Activated effector memory CD4-positive, alpha-beta T cell treated with Interleukin-2 at 50 U/mL for 16 hours (primary cell): ENCODE data around the gene ETF1.
"Not testable (repeated sequence)": the region's sequence is repeated elsewhere in the genome, so short reads cannot be mapped to it uniquely, and the experiment has no call there.

ENCODE experiments used
- DNase-seq: peaks from one replicate; pipeline ENCODE4 v3.0.0-alpha.2; 2020

The ETF1 gene

DNA sequence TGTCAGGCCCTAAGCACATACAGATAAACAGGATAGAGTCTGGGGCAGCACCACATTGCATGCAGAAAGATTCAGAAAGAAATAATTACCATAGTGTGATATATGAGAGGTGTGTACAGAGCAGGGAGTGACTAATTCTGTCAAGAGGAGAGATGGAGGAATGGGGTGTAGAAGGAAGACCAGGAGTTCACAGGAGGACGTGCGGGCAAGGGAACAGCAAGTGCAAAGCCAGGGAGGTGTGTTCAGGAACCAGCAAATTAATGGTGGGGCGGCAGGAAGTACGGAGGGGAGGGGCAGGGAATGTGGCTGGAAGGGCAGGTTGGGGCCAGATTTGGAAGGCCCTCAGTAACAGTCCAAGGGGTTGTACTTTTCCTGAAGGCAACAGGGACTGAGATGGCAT lies 60.4 kb downstream of the ETF1 start:
- DNase-seq, result no peak

DNA sequence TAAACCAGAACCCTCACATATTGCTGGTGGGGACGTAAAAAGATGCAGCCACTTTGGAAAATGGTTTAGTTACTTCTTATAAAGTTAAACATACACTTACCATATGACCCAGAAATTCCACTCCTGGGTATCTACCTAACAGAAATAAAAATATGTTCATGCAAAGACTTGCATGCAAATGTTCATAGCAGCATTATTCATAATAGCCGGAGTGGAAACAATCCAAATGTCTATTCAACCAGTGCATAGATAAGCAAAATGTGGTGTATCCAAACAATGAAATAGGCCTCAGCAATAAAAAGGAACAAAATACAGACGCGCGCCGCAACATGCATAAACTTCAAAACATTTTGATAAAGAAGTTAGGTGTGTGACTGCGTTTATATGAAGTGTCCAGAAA lies 66.1 kb downstream of the ETF1 start:
- DNase-seq, result no peak

- DNase-seq, result not testable (repeated sequence)
Observed at GRCh38 chr5:138473151-138473550, 69.9 kb downstream of the ETF1 start.

DNA sequence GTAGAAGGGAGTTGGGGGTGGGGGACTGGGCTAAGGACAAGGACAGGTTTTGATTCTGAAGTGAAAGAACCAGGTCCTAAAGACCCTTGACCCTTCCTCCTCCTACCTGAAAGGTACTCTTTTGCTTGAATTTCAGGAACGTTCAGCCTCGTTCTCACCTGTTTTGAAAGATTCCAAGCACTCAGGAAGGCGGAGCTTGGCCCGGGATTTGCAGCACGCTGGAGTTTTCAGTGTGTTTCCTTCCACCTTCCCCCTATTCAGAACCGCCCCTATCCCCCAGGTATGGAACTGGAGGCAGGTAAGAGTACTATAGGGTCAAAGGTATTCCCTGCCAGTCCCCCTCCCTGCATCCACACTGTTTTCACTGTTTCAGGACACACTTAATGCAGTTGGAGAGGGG lies 70.7 kb downstream of the ETF1 start:
- DNase-seq, result no peak

GRCh38 chr5:138471052-138471361 lies 72.0 kb downstream of the ETF1 start:
- DNase-seq, result no peak

- no peak for DNase-seq
Observed at GRCh38 chr5:138470322-138471051, 72.5 kb downstream of the ETF1 start.

- no peak for DNase-seq
Observed at GRCh38 chr5:138469540-138470321, 73.3 kb downstream of the ETF1 start.

GRCh38 chr5:138468966-138469539 lies 74.0 kb downstream of the ETF1 start:
- DNase-seq, result no peak

- DNase-seq, result no peak
Observed at GRCh38 chr5:138468133-138468965, 74.7 kb downstream of the ETF1 start.

DNA sequence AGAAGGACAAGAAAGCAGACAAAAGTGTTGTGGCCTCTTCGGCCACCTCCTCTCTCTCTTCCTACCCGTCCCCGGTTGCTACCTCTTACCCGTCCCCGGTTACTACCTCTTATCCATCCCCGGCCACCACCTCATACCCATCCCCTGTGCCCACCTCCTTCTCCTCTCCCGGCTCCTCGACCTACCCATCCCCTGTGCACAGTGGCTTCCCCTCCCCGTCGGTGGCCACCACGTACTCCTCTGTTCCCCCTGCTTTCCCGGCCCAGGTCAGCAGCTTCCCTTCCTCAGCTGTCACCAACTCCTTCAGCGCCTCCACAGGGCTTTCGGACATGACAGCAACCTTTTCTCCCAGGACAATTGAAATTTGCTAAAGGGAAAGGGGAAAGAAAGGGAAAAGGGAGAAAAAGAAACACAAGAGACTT lies 75.3 kb downstream of the ETF1 start:
- no peak for DNase-seq

DNA sequence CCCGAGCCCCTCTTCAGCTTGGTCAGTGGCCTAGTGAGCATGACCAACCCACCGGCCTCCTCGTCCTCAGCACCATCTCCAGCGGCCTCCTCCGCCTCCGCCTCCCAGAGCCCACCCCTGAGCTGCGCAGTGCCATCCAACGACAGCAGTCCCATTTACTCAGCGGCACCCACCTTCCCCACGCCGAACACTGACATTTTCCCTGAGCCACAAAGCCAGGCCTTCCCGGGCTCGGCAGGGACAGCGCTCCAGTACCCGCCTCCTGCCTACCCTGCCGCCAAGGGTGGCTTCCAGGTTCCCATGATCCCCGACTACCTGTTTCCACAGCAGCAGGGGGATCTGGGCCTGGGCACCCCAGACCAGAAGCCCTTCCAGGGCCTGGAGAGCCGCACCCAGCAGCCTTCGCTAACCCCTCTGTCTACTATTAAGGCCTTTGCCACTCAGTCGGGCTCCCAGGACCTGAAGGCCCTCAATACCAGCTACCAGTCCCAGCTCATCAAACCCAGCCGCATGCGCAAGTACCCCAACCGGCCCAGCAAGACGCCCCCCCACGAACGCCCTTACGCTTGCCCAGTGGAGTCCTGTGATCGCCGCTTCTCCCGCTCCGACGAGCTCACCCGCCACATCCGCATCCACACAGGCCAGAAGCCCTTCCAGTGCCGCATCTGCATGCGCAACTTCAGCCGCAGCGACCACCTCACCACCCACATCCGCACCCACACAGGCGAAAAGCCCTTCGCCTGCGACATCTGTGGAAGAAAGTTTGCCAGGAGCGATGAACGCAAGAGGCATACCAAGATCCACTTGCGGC lies 75.9 kb downstream of the ETF1 start:
- no peak for DNase-seq

GRCh38 chr5:138466125-138466899 lies 76.7 kb downstream of the ETF1 start:
- DNase-seq, result no peak

DNA sequence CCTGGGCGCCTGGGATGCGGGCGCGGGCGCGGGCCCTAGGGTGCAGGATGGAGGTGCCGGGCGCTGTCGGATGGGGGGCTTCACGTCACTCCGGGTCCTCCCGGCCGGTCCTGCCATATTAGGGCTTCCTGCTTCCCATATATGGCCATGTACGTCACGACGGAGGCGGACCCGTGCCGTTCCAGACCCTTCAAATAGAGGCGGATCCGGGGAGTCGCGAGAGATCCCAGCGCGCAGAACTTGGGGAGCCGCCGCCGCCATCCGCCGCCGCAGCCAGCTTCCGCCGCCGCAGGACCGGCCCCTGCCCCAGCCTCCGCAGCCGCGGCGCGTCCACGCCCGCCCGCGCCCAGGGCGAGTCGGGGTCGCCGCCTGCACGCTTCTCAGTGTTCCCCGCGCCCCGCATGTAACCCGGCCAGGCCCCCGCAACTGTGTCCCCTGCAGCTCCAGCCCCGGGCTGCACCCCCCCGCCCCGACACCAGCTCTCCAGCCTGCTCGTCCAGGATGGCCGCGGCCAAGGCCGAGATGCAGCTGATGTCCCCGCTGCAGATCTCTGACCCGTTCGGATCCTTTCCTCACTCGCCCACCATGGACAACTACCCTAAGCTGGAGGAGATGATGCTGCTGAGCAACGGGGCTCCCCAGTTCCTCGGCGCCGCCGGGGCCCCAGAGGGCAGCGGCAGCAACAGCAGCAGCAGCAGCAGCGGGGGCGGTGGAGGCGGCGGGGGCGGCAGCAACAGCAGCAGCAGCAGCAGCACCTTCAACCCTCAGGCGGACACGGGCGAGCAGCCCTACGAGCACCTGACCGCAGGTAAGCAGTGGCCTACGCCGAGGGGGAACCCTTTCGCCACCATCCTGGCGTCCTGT lies 77.5 kb downstream of the ETF1 start, which contains the start of gene EGR1:
EGR1 (plus strand) TSS at position 219 of the 864 bp plus-strand sequence; CDS start at position 502, 283 bp downstream.
- DNase-seq, result peak; percentile 90

GRCh38 chr5:138464388-138465260 lies 78.4 kb downstream of the ETF1 start:
- peak; percentile 94 for DNase-seq

DNA sequence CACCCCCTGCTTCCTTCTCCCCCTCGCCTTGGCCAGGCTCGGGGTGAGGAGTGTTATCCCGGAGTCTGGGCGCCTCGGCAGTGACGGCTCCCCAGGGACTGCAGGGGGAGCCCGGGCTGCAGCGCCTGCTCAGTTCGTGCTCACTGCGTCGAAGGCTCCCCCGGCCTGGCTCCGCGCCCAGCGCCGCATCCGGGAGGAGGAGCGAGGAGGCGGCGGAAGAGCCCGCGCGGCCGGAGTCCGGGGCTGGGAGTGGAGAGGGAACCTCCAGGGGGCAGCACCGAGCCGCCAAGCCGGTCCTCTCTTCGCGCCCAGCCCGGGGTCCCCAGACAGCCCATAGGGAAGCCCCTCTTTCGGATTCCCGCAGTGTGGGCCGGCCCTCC lies 79.0 kb downstream of the ETF1 start:
- peak; percentile 90 for DNase-seq

- no peak for DNase-seq
Observed at GRCh38 chr5:138463419-138464007, 79.5 kb downstream of the ETF1 start.

GRCh38 chr5:138461343-138462125 lies 81.5 kb downstream of the ETF1 start:
- no peak for DNase-seq

DNA sequence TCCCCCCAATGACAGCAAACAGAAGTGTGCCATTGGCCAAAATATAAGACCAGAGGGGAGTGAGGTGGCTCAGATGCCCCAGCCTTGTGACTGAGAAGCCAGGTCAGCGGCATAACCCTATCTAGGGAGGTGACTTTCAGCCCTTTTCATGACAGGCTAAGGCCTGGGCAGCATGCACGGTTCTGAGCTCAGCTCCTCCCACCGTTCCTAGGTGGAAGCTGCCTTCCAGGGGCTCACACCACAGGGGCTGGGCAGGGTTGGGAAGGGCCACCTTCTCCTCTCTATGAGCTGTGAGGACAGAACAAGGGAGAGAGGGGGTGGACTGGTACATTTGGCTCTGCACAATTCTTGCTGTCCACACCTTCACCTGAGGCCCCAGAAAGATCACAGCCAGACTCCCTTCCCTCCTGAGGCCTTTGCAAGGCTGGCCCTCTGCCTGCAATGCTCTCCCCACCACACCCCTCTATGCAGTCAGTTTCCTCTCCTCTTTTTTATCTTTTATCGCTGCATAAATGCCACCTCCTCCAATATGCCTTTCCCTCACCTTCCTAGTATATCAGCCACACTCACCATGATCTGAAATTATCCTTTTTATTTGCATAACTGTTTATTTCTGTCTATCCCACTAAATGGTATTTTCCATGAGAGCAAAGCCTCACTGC lies 82.9 kb downstream of the ETF1 start:
- no peak for DNase-seq
